ENCODE measurements around the gene KLHL29. TPM values are rescaled to one million over a fixed set of nuclear protein-coding genes. Genes with fewer than 3 reads are reported as not detected.

The KLHL29 gene
- polyA plus RNA-seq, 1 of the 3 experiments (the other 2 are of a cell fraction): 4.6 TPM

DNA sequence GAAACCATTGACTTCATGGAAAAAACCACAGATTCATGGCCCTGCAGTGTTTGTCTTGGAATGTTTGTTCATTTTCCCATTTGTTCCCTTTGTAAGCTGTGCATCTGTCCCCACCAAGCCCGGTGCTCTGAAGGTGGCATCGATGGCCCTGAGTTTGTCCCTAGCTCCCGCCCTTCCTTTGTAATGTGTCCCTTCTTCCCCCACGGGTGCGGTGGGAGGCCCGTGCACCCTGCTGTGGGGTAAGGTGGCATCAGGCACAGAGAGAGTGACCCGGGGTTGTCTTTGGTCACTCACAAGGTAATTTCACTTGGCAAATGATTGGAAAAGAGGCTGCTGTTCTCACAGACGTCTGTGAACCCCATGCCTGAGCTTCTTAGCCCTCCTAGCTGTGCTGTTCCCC lies 28.7 kb downstream of the KLHL29 start:
- ChIA-PET POLR2A (no interaction called here), CTCF (interaction anchor here (3.3 kb wide), 1 partner anchor 9 kb away, joined by 39 read pairs; no protein-coding TSS in a partner anchor)
- no peak overlapping the region for H3K9ac ChIP-seq
- H4K20me1 ChIP-seq (ENCODE audit: insufficient read depth): no peaks in the 10 kb centered on the region
- H3K27ac ChIP-seq (ENCODE audit: low read depth in 2 of 2, low read length in 1 of 2): no peak overlapping the region
- H3K4me3 ChIP-seq (ENCODE audit: low read depth in 2 of 2, low read length in 1 of 2): no peak overlapping the region
- no peak overlapping the region for H2AFZ ChIP-seq (ENCODE audit: low read depth)
- 81% methylated on average over 8 of the region's 8 CpGs for WGBS (ENCODE audit: low lambda C conversion rate)
- no peaks in the 10 kb centered on the region for H3K9me3 ChIP-seq
- no peak overlapping the region for H3K4me2 ChIP-seq
- TF ChIP-seq SIN3A (IDR thresholded peaks at IDR 0.05; ENCODE audit: borderline replicate concordance, low read depth, low read length) (no peak), RXRA (IDR thresholded peaks at IDR 0.05; ENCODE audit: borderline replicate concordance, low read depth) (no peak), ELF1 (IDR thresholded peaks at IDR 0.05) (no peak), NFIC (IDR thresholded peaks at IDR 0.05; ENCODE audit: borderline replicate concordance) (no peak), MXI1 (IDR thresholded peaks at IDR 0.05; ENCODE audit: low read depth, low read length) (no peak), NRF1 (IDR thresholded peaks at IDR 0.05; ENCODE audit: low read depth, low read length) (no peak), TEAD4 (IDR thresholded peaks at IDR 0.05; ENCODE audit: borderline replicate concordance, insufficient read depth) (no peak), EP300 (IDR thresholded peaks at IDR 0.05; ENCODE audit: borderline replicate concordance in 1 of 2, low read depth in 1 of 2, low read length in 1 of 2) (no peak), EZH2phosphoT487 (IDR thresholded peaks at IDR 0.05; ENCODE audit: borderline replicate concordance, low read depth) (no peak), TAF1 (IDR thresholded peaks at IDR 0.05; ENCODE audit: borderline replicate concordance, low read depth, low read length) (no peak), MAX (IDR thresholded peaks at IDR 0.05; ENCODE audit: low read depth) (no peak), PBX3 (IDR thresholded peaks at IDR 0.05) (no peak), POLR2AphosphoS5 (IDR thresholded peaks at IDR 0.05; ENCODE audit: low read depth, low read length) (no peak), CHD2 (IDR thresholded peaks at IDR 0.05; ENCODE audit: low read length, partially characterized antibody) (no peak), CTCF (IDR thresholded peaks at IDR 0.05) (no peak), GATA2 (CRISPR knock-in tag; IDR thresholded peaks at IDR 0.05) (no peak), RCOR1 (IDR thresholded peaks at IDR 0.05; ENCODE audit: low read length) (no peak)
- TF ChIP-seq, protein P1, sequence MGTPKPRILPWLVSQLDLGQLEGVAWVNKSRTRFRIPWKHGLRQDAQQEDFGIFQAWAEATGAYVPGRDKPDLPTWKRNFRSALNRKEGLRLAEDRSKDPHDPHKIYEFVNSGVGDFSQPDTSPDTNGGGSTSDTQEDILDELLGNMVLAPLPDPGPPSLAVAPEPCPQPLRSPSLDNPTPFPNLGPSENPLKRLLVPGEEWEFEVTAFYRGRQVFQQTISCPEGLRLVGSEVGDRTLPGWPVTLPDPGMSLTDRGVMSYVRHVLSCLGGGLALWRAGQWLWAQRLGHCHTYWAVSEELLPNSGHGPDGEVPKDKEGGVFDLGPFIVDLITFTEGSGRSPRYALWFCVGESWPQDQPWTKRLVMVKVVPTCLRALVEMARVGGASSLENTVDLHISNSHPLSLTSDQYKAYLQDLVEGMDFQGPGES (IDR thresholded peaks at IDR 0.05; ENCODE audit: low read depth, low read length): no peak
- H3K27me3 ChIP-seq (ENCODE audit: insufficient read depth): no peaks in the 10 kb centered on the region
- no peak for DNase-seq
- peaks cover 7% of the 10 kb centered on the region for H3F3A ChIP-seq (replicated peaks; ENCODE audit: insufficient read depth)
- no peaks in the 10 kb centered on the region for H3K9me2 ChIP-seq
- peaks cover 12 to 25% of the 10 kb centered on the region in 2 experiments; a peak in 3 of 4 replicates for H3K4me1 ChIP-seq (ENCODE audit: control insufficient read depth in 1 of 2, insufficient read depth in 2 of 2, low read depth in 1 of 2, low read length in 1 of 2)
- no peaks in the 10 kb centered on the region for H3K36me3 ChIP-seq (replicated peaks in 1 of 2; ENCODE audit: control insufficient read depth in 1 of 2, insufficient read depth in 2 of 2, low read length in 1 of 2)
- H3K79me2 ChIP-seq (ENCODE audit: insufficient read depth): no peaks in the 10 kb centered on the region; the same call in 1 of the 2 replicates

Measured in SK-N-SH (cell line).